GM12878 (cell line): Measurements from ENCODE around the gene NDUFB11. TPM values are rescaled to one million over a fixed set of nuclear protein-coding genes. Genes with fewer than 3 reads are reported as not detected.
A peak's percentile ranks its signal among the peaks of the same experiment; 100 is the strongest.

ENCODE experiments used
- BRCA1 ChIP-seq: IDR thresholded peaks from 2 replicates; pipeline ENCODE4 v1.6.1; 2011; ENCODE audit warnings: low read depth, low read length, improper control_type of control experiment
- CHD1 ChIP-seq: IDR thresholded peaks from 2 replicates; pipeline ENCODE4 v1.6.1; 2012; ENCODE audit warnings: low read depth, low read length, improper control_type of control experiment
- EGR1 ChIP-seq, 2 experiments: IDR thresholded peaks; 1 replicate in 1 of 2; 2 replicates in 1 of 2; pipeline ENCODE4 v1.6.1; 2011 to 2012; ENCODE audit warnings: low read depth in 2 of 2, low read length in 2 of 2, borderline replicate concordance in 1 of 2, mild to moderate bottlenecking in 1 of 2, moderate library complexity in 1 of 2
- ETV6 ChIP-seq, 2 experiments: fragments of 450-650 bp in 1 of 2; IDR thresholded peaks in 1 of 2; conservative IDR thresholded peaks in 1 of 2; 2 replicates each; pipeline ENCODE4 v1.6.1; 2014; ENCODE audit warnings: antibody characterized with exemption in 1 of 2, borderline replicate concordance in 1 of 2, low read depth in 1 of 2, mild to moderate bottlenecking in 1 of 2, moderate library complexity in 1 of 2
- FOXK2 ChIP-seq: fragments of 450-650 bp; IDR thresholded peaks from 2 replicates; pipeline ENCODE4 v1.6.1; 2017; ENCODE audit warnings: mild to moderate bottlenecking, moderate library complexity
- HCFC1 ChIP-seq: fragments of 150-350 bp; IDR thresholded peaks from 2 replicates; pipeline ENCODE4 v1.6.1; 2014; ENCODE audit warnings: low read length
- HDAC6 ChIP-seq: fragments of 200-600 bp; sonication (generic); IDR thresholded peaks from one replicate; pipeline ENCODE4 v1.8.0; 2017; ENCODE audit warnings: antibody characterized with exemption; ENCODE audit not compliant: unreplicated experiment
- IKZF1 ChIP-seq: fragments of 450-650 bp; conservative IDR thresholded peaks from 2 replicates; pipeline ENCODE4 v1.6.1; 2017; ENCODE audit warnings: antibody characterized with exemption, mild to moderate bottlenecking
- KLF5 ChIP-seq: fragments of 450-650 bp; IDR thresholded peaks from 2 replicates; pipeline ENCODE4 v1.6.1; 2014; ENCODE audit warnings: mild to moderate bottlenecking; ENCODE audit not compliant: partially characterized antibody
- PKNOX1 ChIP-seq: fragments of 450-650 bp; IDR thresholded peaks from 2 replicates; pipeline ENCODE4 v1.6.1; 2016; ENCODE audit warnings: mild to moderate bottlenecking
- REST ChIP-seq: IDR thresholded peaks from 2 replicates; pipeline ENCODE4 v1.6.1; 2012; ENCODE audit warnings: mild to moderate bottlenecking, low read depth, low read length
- SKIL ChIP-seq: fragments of 450-650 bp; IDR thresholded peaks from 2 replicates; pipeline ENCODE4 v1.6.1; 2017; ENCODE audit warnings: mild to moderate bottlenecking, low read depth, inconsistent platforms; ENCODE audit not compliant: poor library complexity, severe bottlenecking
- SPI1 ChIP-seq: IDR thresholded peaks from 2 replicates; pipeline ENCODE4 v1.6.1; 2011; ENCODE audit warnings: low read depth, mild to moderate bottlenecking, low read length, moderate library complexity, borderline replicate concordance; ENCODE audit not compliant: insufficient read depth
- TBL1XR1 ChIP-seq: IDR thresholded peaks from 2 replicates; pipeline ENCODE4 v1.6.1; 2012; ENCODE audit warnings: low read depth, low read length, improper control_type of control experiment
- ZBTB11 ChIP-seq: fragments of 450-650 bp; formaldehyde crosslinking; IDR thresholded peaks from 2 replicates; pipeline ENCODE4 v1.5.0; 2022; ENCODE audit warnings: mild to moderate bottlenecking, missing genetic modification characterization
- ZSCAN29 ChIP-seq: fragments of 450-650 bp; IDR thresholded peaks from 2 replicates; pipeline ENCODE4 v1.6.1; 2017; ENCODE audit warnings: mild to moderate bottlenecking, moderate library complexity
- polyA plus RNA-seq, 11 experiments: library from polyadenylated mRNA; depleted of rRNA in 4 of 11; unstranded in 6 of 11; stranded (reverse) in 5 of 11; fragments of >200 nt; fragmentation: Nextera tagmentation in 4 of 11; fragmentation: Illumina TruSeq in 1 of 11; extraction: Ambion mirVana in 4 of 11; extraction: Trizol in 1 of 11; gene quantifications; 1 replicate in 1 of 11; 2 replicates in 10 of 11; pipeline versions ENCODE4 v1.2.1 to v1.2.3, GENCODE V29; 2011 to 2016; ENCODE audit warnings: inconsistent platforms in 2 of 11, missing spikeins in 2 of 11, low read depth in 1 of 11
- total RNA-seq, 4 experiments: library from RNA; depleted of rRNA in 3 of 4; stranded (reverse); fragments of >200 nt in 3 of 4; fragmentation: Illumina TruSeq in 1 of 4; extraction: Trizol in 1 of 4; gene quantifications; 2 replicates each; pipeline versions ENCODE4 v1.2.1 to v1.2.3, GENCODE V29; 2013 to 2021
- TF ChIP-seq, protein P1 (sequence below): IDR thresholded peaks from 2 replicates; pipeline ENCODE4 v1.6.1; 2011; ENCODE audit warnings: borderline replicate concordance, low read depth, mild to moderate bottlenecking, moderate library complexity, mixed read lengths, low read length; ENCODE audit not compliant: insufficient read depth; ENCODE audit errors: extremely low read length

Gene NDUFB11
- total and polyA plus RNA-seq, 10 of the 15 experiments (the other 5 are each of a cell fraction or from before 2014, with no cell fraction given) = 16.1 to 202 (median 83.3) TPM

DNA sequence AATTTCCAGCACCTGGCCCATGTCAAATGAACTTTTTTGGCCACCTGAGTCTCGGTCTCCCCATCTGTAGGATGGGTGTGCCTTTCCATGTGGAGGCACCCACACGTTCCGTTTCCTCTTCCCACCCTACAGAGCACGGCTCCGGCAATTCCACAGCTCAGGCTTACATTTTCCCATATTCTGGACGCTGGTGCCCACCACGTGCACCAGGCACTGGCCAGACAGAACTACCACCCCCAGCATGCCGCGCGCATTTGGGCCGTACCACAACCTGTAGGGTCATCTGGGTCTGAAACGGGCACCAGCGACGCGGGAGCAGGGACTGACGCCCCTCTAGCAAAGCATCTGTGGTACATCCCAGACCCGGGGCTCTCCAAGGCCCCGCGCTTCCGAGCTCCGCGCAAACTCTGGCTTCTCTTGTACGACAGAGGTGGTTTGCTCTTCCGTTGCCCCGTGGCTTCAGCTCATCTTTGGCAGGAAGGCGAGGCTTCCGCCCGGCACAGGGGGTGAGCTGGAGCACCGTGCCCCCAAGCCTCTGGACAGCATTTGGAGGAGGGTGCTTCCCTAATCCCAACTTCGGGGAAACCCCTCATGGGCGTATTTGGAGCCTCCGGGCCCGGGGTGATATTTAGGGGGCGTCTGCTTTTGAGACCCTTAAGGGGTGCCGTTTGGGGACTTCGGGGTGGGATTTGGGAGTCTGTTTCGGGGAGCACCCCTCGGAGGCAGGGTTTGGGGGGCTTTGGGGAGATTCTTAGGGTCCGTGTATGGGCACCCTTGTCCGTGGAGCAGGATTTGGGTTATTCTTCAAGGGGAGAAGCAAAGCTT is 46.2 kb upstream of the NDUFB11 start (continued):
- no peak for TF ChIP-seq ZBTB11 (CRISPR knock-in tag)
- peak; percentile 98 for TF ChIP-seq CHD1
- no peak for TF ChIP-seq EGR1 (IDR thresholded peaks at IDR 0.05; ENCODE audit: borderline replicate concordance in 1 of 2, low read depth in 2 of 2, low read length in 2 of 2)
- TF ChIP-seq REST = no peak
- peak; percentile 89 for TF ChIP-seq IKZF1
- TF ChIP-seq HCFC1 = peak; percentile 93
- TF ChIP-seq SPI1 = 0 out of 2 replicates have a peak, but pooled peaks have one; percentile 2
- TF ChIP-seq BRCA1 = no peak
- TF ChIP-seq KLF5 = peak; percentile 98
- TF ChIP-seq, protein P1, sequence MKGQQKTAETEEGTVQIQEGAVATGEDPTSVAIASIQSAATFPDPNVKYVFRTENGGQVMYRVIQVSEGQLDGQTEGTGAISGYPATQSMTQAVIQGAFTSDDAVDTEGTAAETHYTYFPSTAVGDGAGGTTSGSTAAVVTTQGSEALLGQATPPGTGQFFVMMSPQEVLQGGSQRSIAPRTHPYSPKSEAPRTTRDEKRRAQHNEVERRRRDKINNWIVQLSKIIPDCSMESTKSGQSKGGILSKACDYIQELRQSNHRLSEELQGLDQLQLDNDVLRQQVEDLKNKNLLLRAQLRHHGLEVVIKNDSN = peak; percentile 38
- TF ChIP-seq SKIL = peak; percentile 63
- no peak for TF ChIP-seq TBL1XR1
- TF ChIP-seq PKNOX1 = no peak
- no peak for TF ChIP-seq ZSCAN29
- TF ChIP-seq HDAC6 = no peak
- peak; percentile 96 for TF ChIP-seq FOXK2
- peak in 1 of 2 experiments; percentile 5; a peak in 1 of 4 replicates for TF ChIP-seq ETV6 (conservative IDR thresholded peaks at IDR 0.05 in 1 of 2, IDR thresholded peaks at IDR 0.05 in 1 of 2; ENCODE audit: borderline replicate concordance in 1 of 2, low read depth in 1 of 2)
